ENCODE results near the gene ZNF253. TPM values are rescaled to one million over a fixed set of nuclear protein-coding genes. Genes with fewer than 3 reads are reported as not detected.
A peak's percentile ranks its signal among the peaks of the same experiment; 100 is the strongest.
"Not testable (repeated sequence)": the region's sequence is repeated elsewhere in the genome, so short reads cannot be mapped to it uniquely, and the experiment has no call there.

ZNF253 gene
- total RNA-seq, 1 donor from 2014 or later: 28.1 TPM

GRCh38 chr19:19909654-19910053 is 44.0 kb downstream of the ZNF253 start:
- Mint-ChIP-seq H3K9me3 (no peaks in the 10 kb centered on the region), H3K36me3 (peaks cover 23% of the 10 kb centered on the region), H3K27ac (no peak overlapping the region), H3K27me3 (ENCODE audit: low read depth) (no peaks in the 10 kb centered on the region), H3K4me1 (peaks cover 28% of the 10 kb centered on the region), H3K4me3 (no peak overlapping the region)
- no peak for DNase-seq (ENCODE audit: low spot score in 2 of 2, unreplicated experiment in 2 of 2)
- no peak for TF ChIP-seq CTCF (IDR thresholded peaks at IDR 0.05; ENCODE audit: unreplicated experiment)

GRCh38 chr19:19911150-19911549 is 45.5 kb downstream of the ZNF253 start:
- H3K4me1 Mint-ChIP-seq: peaks cover 15% of the 10 kb centered on the region
- DNase-seq (ENCODE audit: low spot score in 2 of 2, unreplicated experiment in 2 of 2): no peak
- peak overlapping the region; percentile 28 for H3K27ac Mint-ChIP-seq
- H3K36me3 Mint-ChIP-seq: peaks cover 33% of the 10 kb centered on the region
- no peaks in the 10 kb centered on the region for H3K9me3 Mint-ChIP-seq
- no peaks in the 10 kb centered on the region for H3K27me3 Mint-ChIP-seq (ENCODE audit: low read depth)
- TF ChIP-seq CTCF (IDR thresholded peaks at IDR 0.05; ENCODE audit: unreplicated experiment): no peak
- H3K4me3 Mint-ChIP-seq: no peak overlapping the region

GRCh38 chr19:19914596-19914995 is 48.9 kb downstream of the ZNF253 start:
- Mint-ChIP-seq H3K4me3 (no peak overlapping the region), H3K27ac (no peak overlapping the region), H3K9me3 (peaks cover 8% of the 10 kb centered on the region), H3K36me3 (peaks cover 51% of the 10 kb centered on the region), H3K27me3 (ENCODE audit: low read depth) (no peaks in the 10 kb centered on the region), H3K4me1 (peaks cover 6% of the 10 kb centered on the region)
- DNase-seq (ENCODE audit: low spot score in 2 of 2, unreplicated experiment in 2 of 2): no peak
- no peak for TF ChIP-seq CTCF (IDR thresholded peaks at IDR 0.05; ENCODE audit: unreplicated experiment)

GRCh38 chr19:19930417-19930816 is 64.7 kb downstream of the ZNF253 start:
- not testable (repeated sequence) for H3K4me3 Mint-ChIP-seq; H3K27me3 Mint-ChIP-seq (ENCODE audit: low read depth); DNase-seq (ENCODE audit: low spot score in 2 of 2, unreplicated experiment in 2 of 2); H3K4me1 Mint-ChIP-seq; H3K27ac Mint-ChIP-seq
- Mint-ChIP-seq H3K36me3 (peaks cover 78% of the 10 kb centered on the region), H3K9me3 (peaks cover 49% of the 10 kb centered on the region)

- DNase-seq (ENCODE audit: low spot score in 2 of 2, unreplicated experiment in 2 of 2); H3K27ac Mint-ChIP-seq; H3K4me3 Mint-ChIP-seq; H3K4me1 Mint-ChIP-seq; H3K27me3 Mint-ChIP-seq (ENCODE audit: low read depth): not testable (repeated sequence)
- peaks cover 54% of the 10 kb centered on the region for H3K9me3 Mint-ChIP-seq
- peaks cover 63% of the 10 kb centered on the region for H3K36me3 Mint-ChIP-seq
Measured at GRCh38 chr19:19933432-19934314, 68.0 kb downstream of the ZNF253 start.

- Mint-ChIP-seq H3K4me3 (no peak overlapping the region), H3K27me3 (ENCODE audit: low read depth) (no peaks in the 10 kb centered on the region), H3K27ac (no peak overlapping the region), H3K4me1 (no peaks in the 10 kb centered on the region), H3K9me3 (peaks cover 69% of the 10 kb centered on the region), H3K36me3 (peaks cover 46% of the 10 kb centered on the region)
- TF ChIP-seq CTCF (IDR thresholded peaks at IDR 0.05; ENCODE audit: unreplicated experiment): no peak
- DNase-seq (ENCODE audit: low spot score in 2 of 2, unreplicated experiment in 2 of 2): no peak
Measured at GRCh38 chr19:19937403-19937802, 71.7 kb downstream of the ZNF253 start.
